Caco-2 (cell line): Measurements from ENCODE around the gene CLEC10A. TPM values are rescaled to one million over a fixed set of nuclear protein-coding genes. Genes with fewer than 3 reads are reported as not detected.

ENCODE experiments used
- BruUV-seq: library from RNA; stranded (reverse); fragments of 400-500 nt; replicated peaks from 2 replicates; lab custom pipeline; 2021; lab: Mats Ljungman, UMichigan
- CTCF ChIA-PET: fragments of 300-600 bp; sonication (Branson Sonifier 250); formaldehyde crosslinking; loops from one replicate; lab custom pipeline; 2022; ENCODE audit warnings: antibody characterized with exemption; lab: Charles Lee
- POLR2A ChIA-PET: fragments of 300-600 bp; sonication (Branson Sonifier 250); formaldehyde crosslinking; loops from one replicate; lab custom pipeline; 2022; ENCODE audit warnings: antibody characterized with exemption; lab: Charles Lee
- DNase-seq, 2 experiments: peaks; one replicate each; pipeline versions ENCODE4 v3.0.0 to v3.0.0-alpha.2; 2020 to 2022
- H3K27me3 ChIP-seq: replicated peaks from 2 replicates; pipeline ENCODE4 v1.6.0; 2011; ENCODE audit warnings: low read length; ENCODE audit not compliant: control insufficient read depth, insufficient read depth
- H3K36me3 ChIP-seq: 2 replicates; pipeline ENCODE4 v1.5.1; 2011; ENCODE audit warnings: low read length; ENCODE audit not compliant: control insufficient read depth, insufficient read depth
- H3K4me1 ChIP-seq: fragments of 250-450 bp; sonication (Bioruptor Pico); 2 replicates; pipeline ENCODE4 v1.5.1; 2020; ENCODE audit warnings: mild to moderate bottlenecking
- H3K4me3 ChIP-seq: 2 replicates; pipeline ENCODE4 v1.5.1; 2011; ENCODE audit warnings: low read depth, mild to moderate bottlenecking, control low read depth, low read length
- H3K9me3 ChIP-seq: fragments of 250-450 bp; sonication (Bioruptor Pico); 2 replicates; pipeline ENCODE4 v1.5.1; 2020; ENCODE audit warnings: mild to moderate bottlenecking, moderate library complexity
- H3K27ac Mint-ChIP-seq: one replicate; pipeline ENCODE4 v1.8.0; 2022; ENCODE audit warnings: mixed read lengths; ENCODE audit not compliant: unreplicated experiment
- H3K27me3 Mint-ChIP-seq: one replicate; pipeline ENCODE4 v1.8.0; 2022; ENCODE audit warnings: mixed read lengths; ENCODE audit not compliant: insufficient read depth, unreplicated experiment
- H3K36me3 Mint-ChIP-seq: one replicate; pipeline ENCODE4 v1.8.0; 2022; ENCODE audit warnings: mild to moderate bottlenecking, mixed read lengths; ENCODE audit not compliant: insufficient read depth, unreplicated experiment
- H3K4me1 Mint-ChIP-seq: one replicate; pipeline ENCODE4 v1.8.0; 2022; ENCODE audit warnings: low read depth, mixed read lengths; ENCODE audit not compliant: unreplicated experiment
- H3K4me3 Mint-ChIP-seq: one replicate; pipeline ENCODE4 v1.8.0; 2022; ENCODE audit warnings: mild to moderate bottlenecking, moderate library complexity, mixed read lengths; ENCODE audit not compliant: unreplicated experiment
- H3K9me3 Mint-ChIP-seq: one replicate; pipeline ENCODE4 v1.8.0; 2022; ENCODE audit warnings: mixed read lengths; ENCODE audit not compliant: unreplicated experiment
- CTCF ChIP-seq, 2 experiments: fragments of 200-600 bp in 1 of 2; IDR thresholded peaks; 1 replicate in 1 of 2; 2 replicates in 1 of 2; pipeline versions ENCODE4 v1.5.1 to v1.8.0; 2011 to 2022; ENCODE audit warnings: antibody characterized with exemption in 1 of 2, control low read depth in 1 of 2, inconsistent platforms in 1 of 2, low read depth in 1 of 2, low read length in 1 of 2, mild to moderate bottlenecking in 1 of 2, moderate library complexity in 1 of 2; ENCODE audit not compliant: insufficient read depth in 1 of 2, severe bottlenecking in 1 of 2, unreplicated experiment in 1 of 2
- intact Hi-C: fragments of 100-400 bp; cut with micrococcal nuclease; formaldehyde crosslinking; loops from one replicate; pipeline ENCODE4 v1.10.0; 2022; ENCODE audit not compliant: unreplicated experiment
- total RNA-seq: library from RNA; stranded (reverse); gene quantifications from 2 replicates; pipeline ENCODE4 v1.2.3, GENCODE V29; 2022

The CLEC10A gene
- total RNA-seq, 1 experiment from 2014 or later: not detected

- no peaks in the 10 kb centered on the region for H3K36me3 ChIP-seq
- no peaks in the 10 kb centered on the region for H3K9me3 ChIP-seq
- Mint-ChIP-seq H3K36me3 (peaks cover 6% of the 10 kb centered on the region), H3K4me3 (no peak overlapping the region), H3K9me3 (no peaks in the 10 kb centered on the region), H3K4me1 (peaks cover 18% of the 10 kb centered on the region), H3K27me3 (no peaks in the 10 kb centered on the region), H3K27ac (no peak overlapping the region)
- intact Hi-C loops: no loop called here
- BruUV-seq: no TSS peak
- ChIA-PET CTCF (no interaction called here), POLR2A (no interaction called here)
- TF ChIP-seq CTCF (IDR thresholded peaks at IDR 0.05; ENCODE audit: insufficient read depth in 1 of 2, low read depth in 1 of 2, low read length in 1 of 2, severe bottlenecking in 1 of 2, unreplicated experiment in 1 of 2): no peak
- no peaks in the 10 kb centered on the region for H3K27me3 ChIP-seq
- DNase-seq: no peak
- H3K4me1 ChIP-seq: peaks cover 8% of the 10 kb centered on the region; the same call in 1 of the 2 replicates
- no peak overlapping the region for H3K4me3 ChIP-seq
These were observed 4.0 kb upstream of the CLEC10A start for GRCh38 chr17:7084088-7084487.

- no peak for TF ChIP-seq CTCF (IDR thresholded peaks at IDR 0.05; ENCODE audit: insufficient read depth in 1 of 2, low read depth in 1 of 2, low read length in 1 of 2, severe bottlenecking in 1 of 2, unreplicated experiment in 1 of 2)
- Mint-ChIP-seq H3K9me3 (no peaks in the 10 kb centered on the region), H3K4me1 (peaks cover 16% of the 10 kb centered on the region), H3K27me3 (no peaks in the 10 kb centered on the region), H3K4me3 (no peak overlapping the region), H3K27ac (no peak overlapping the region), H3K36me3 (peaks cover 6% of the 10 kb centered on the region)
- H3K36me3 ChIP-seq: no peaks in the 10 kb centered on the region
- H3K27me3 ChIP-seq: no peaks in the 10 kb centered on the region
- no TSS peak for BruUV-seq
- no peak for DNase-seq
- CTCF ChIA-PET: no interaction called here
- no peak overlapping the region for H3K4me3 ChIP-seq
- H3K4me1 ChIP-seq: peaks cover 5% of the 10 kb centered on the region; the same call in 1 of the 2 replicates
- intact Hi-C loops: no loop called here
- POLR2A ChIA-PET: no interaction called here
- H3K9me3 ChIP-seq: no peaks in the 10 kb centered on the region
These were observed 3.5 kb upstream of the CLEC10A start for GRCh38 chr17:7083592-7083991.

GRCh38 chr17:7081341-7082062 is 1.5 kb upstream of the CLEC10A start:
- H3K4me1 Mint-ChIP-seq: peaks cover 6% of the 10 kb centered on the region
- CTCF ChIA-PET: no interaction called here
- H3K4me3 ChIP-seq: no peak overlapping the region
- H3K9me3 Mint-ChIP-seq: no peaks in the 10 kb centered on the region
- no peaks in the 10 kb centered on the region for H3K4me1 ChIP-seq
- TF ChIP-seq CTCF (IDR thresholded peaks at IDR 0.05; ENCODE audit: insufficient read depth in 1 of 2, low read depth in 1 of 2, low read length in 1 of 2, severe bottlenecking in 1 of 2, unreplicated experiment in 1 of 2): no peak
- H3K36me3 Mint-ChIP-seq: peaks cover 6% of the 10 kb centered on the region
- no peaks in the 10 kb centered on the region for H3K9me3 ChIP-seq
- H3K4me3 Mint-ChIP-seq: no peak overlapping the region
- no TSS peak for BruUV-seq
- DNase-seq: no peak
- POLR2A ChIA-PET: no interaction called here
- H3K36me3 ChIP-seq: no peaks in the 10 kb centered on the region
- no peak overlapping the region for H3K27ac Mint-ChIP-seq
- no peaks in the 10 kb centered on the region for H3K27me3 ChIP-seq
- H3K27me3 Mint-ChIP-seq: no peaks in the 10 kb centered on the region
- intact Hi-C loops: no loop called here
